ENCODE measurements around the gene UAP1L1.
"Not testable (repeated sequence)": the region's sequence is repeated elsewhere in the genome, so short reads cannot be mapped to it uniquely, and the experiment has no call there.

UAP1L1 gene

GRCh38 chr9:137114220-137114612 lies 36.9 kb downstream of the UAP1L1 start:
- no peak for DNase-seq (ENCODE audit: low read depth, low spot score)

GRCh38 chr9:137114613-137115393 lies 37.5 kb downstream of the UAP1L1 start, which contains the start of gene DPP7:
TSS of gene DPP7 (minus strand) at chr9:137114733. CDS start at chr9:137114713, 20 bp downstream.
- no peak for DNase-seq (ENCODE audit: low read depth, low spot score)

GRCh38 chr9:137115394-137116026 lies 38.2 kb downstream of the UAP1L1 start:
- DNase-seq (ENCODE audit: low read depth, low spot score) = no peak

GRCh38 chr9:137116027-137116507 lies 38.8 kb downstream of the UAP1L1 start:
- no peak for DNase-seq (ENCODE audit: low read depth, low spot score)

DNA sequence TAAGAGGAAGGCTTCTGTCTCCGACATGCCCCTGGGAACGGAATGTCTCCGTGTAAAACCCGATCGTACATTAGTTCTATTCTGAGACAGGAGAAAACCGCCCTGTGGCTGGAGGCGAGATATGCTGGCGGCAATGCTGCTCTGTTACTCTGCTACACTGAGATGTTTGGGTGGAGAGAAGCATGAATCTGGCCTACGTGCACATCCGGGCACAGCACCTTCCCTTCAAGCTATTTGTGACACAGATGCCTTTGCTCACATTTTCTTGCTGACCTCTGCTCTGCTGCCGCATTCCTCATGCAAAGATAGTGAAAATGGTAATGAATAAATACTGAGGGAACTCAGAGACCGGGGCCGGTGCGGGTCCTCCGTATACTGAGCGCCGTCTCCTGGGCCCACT lies 39.4 kb downstream of the UAP1L1 start:
- no peak for DNase-seq (ENCODE audit: low read depth, low spot score)

DNA sequence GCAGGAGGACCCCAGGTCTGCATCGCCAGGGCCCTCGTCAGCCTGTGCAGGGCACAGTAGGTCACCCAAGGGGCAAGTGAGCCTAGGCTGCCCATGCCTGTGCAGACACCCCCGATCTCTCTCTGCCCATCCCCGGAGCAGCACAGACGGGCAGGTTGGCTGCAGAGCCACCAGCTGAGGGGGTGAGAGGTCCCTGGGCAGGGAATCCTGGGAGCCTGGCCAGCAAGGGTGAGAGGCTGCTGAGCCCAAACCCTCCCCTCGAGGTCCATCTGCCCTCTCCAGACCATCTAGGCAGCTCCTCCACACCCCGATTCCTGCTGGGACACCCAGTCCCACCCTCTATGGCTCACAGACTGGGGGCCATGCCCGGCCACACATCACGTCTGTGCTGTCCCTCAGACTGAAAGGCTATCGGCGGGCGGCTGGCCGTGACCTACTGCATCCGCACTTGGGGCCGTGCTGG lies 40.0 kb downstream of the UAP1L1 start:
- DNase-seq (ENCODE audit: low read depth, low spot score) = no peak

GRCh38 chr9:137118092-137118603 lies 40.8 kb downstream of the UAP1L1 start:
- not testable (repeated sequence) for DNase-seq (ENCODE audit: low read depth, low spot score)

GRCh38 chr9:137121927-137122795 lies 44.8 kb downstream of the UAP1L1 start:
- DNase-seq (ENCODE audit: low read depth, low spot score) = not testable (repeated sequence)

- DNase-seq (ENCODE audit: low read depth, low spot score) = not testable (repeated sequence)
Measured at GRCh38 chr9:137122796-137123467, 45.6 kb downstream of the UAP1L1 start.

- no peak for DNase-seq (ENCODE audit: low read depth, low spot score)
Measured at GRCh38 chr9:137123468-137123837, 46.1 kb downstream of the UAP1L1 start.

DNA sequence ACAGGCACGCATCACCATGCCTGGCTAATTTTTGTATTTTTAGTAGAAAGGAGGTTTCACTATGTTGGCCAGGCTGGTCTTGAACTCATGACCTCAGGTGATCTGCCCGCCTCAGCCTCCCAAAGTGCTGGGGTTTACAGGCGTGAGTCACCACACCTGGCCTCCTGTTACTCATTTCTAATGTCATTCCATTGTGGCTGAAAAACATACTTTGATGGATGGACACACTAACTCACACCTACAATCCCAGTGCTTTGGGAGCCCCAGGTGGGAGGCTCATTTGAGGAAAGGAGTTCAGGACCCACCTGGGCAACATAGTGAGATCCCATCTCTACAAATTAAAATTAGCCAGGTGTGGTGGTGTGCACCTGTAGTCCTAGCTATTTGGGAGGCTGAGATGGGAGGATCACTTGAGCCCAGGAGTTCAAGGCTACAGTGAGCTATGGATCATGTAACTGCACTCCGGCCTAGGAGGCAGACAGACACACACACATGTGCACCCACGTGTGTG lies 46.7 kb downstream of the UAP1L1 start:
- DNase-seq (ENCODE audit: low read depth, low spot score) = not testable (repeated sequence)

- DNase-seq (ENCODE audit: low read depth, low spot score) = no peak
Measured at GRCh38 chr9:137126786-137127185, 49.5 kb downstream of the UAP1L1 start.

DNA sequence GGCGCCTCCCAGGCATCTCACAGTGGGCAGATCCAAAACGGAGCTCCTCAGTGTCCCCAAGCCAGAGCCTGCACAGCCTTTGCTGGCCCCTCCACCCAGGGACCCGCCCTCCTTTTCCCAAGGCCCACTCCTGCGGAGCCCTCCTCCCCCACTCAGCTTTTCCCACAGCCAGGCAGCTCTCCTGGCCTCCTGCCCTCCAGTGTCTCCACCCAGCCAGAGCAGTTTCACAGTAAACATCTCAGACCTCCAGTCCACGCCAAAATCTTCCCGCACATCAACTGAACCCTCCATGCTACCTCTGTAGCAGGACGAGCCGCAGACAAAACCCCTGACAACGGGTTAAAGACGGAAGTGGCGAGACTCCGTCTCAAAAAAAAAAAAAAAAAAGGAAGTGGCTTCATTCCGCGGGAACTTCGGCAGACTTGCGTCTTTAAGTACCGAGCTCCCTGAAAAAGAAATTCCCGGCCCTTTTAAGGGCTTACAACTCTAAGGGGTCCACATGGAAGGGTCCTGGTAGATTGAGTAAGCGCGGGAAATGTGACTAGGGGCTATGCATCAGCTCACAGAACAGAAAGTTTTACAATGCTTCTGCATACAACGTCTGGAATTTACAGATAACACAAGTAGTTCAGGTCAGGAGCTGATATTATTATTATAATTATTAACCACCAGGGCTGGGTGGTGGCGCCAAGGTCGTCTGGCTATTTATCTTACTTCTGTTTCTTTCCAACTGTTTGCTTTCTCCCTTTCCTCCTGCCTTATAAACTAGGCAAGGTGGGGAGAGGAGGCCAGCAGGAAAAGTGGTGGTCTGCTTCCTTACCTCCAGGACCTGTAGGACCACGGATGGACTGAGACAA lies 50.2 kb downstream of the UAP1L1 start:
- no peak for DNase-seq (ENCODE audit: low read depth, low spot score)

DNA sequence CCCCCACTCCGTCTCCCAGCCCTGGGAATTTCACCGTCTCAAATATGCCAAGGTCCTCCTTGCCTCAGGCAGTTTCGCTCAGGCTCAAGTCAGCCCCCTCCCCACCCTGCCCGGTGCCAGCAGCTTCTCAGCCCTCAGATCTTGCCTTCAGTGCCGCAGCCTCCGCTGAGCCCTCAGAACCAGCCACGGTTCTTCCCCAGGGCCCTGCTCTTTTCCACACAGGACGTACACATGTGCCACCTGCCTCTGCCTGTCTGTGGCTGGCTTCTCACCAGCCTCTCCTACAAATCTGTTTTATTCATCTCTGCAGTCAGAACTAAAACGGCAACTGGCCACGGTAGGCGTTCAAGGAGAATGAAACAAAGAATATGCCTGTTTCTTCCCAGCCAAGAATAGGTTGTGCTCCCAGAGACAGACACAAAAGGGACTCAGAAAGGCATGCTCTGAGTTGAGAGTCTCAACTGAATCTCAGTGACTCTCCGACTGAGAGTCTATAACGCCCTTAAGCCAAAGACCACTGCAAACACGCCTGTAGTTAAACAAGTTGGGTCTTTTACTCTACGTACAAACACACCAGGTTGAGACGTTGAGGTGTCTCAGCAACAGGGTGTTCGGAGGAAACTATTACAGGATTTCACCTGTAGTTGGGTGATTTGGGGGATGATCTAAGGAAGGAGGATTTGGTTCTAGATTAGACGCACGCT lies 51.0 kb downstream of the UAP1L1 start:
- DNase-seq (ENCODE audit: low read depth, low spot score) = no peak

GRCh38 chr9:137128862-137129455 lies 51.6 kb downstream of the UAP1L1 start:
- DNase-seq (ENCODE audit: low read depth, low spot score) = no peak

DNA sequence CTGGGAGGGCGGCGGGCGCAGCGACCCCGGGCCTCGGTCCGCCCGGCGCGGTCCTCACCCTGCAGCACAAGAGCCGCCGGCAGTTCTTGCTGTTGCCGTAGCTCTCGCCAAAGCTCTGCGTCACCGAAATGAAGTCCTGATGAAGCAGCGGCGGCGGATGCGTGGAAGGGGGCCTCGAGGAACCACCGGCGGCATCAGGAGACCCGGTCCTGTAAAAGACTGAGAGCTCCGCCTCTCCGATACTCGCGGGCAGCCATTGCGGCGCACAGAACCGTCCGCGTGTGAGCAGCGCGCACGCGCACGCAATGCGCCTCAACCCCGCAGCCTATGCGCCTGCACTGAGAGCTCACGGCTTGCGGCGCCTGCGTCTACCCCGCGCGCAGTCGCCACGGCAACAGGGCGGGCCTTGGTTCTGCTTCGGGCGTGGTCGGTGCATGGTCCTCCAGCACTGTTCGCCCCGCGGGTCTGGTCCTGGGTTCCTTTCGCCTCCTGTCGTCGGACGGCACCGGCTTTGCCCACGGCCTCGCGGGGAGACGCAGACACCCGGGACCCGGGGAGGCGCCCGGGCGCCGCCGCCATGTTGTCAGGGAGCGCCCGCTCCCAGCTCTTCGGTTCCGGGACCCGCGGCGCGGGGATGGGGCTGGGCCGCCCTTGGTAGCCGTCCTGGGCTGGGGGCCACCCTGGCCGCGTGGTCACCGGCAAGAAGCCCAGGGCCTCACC lies 52.3 kb downstream of the UAP1L1 start:
- peak; percentile 79 for DNase-seq (ENCODE audit: low read depth, low spot score)

DNA sequence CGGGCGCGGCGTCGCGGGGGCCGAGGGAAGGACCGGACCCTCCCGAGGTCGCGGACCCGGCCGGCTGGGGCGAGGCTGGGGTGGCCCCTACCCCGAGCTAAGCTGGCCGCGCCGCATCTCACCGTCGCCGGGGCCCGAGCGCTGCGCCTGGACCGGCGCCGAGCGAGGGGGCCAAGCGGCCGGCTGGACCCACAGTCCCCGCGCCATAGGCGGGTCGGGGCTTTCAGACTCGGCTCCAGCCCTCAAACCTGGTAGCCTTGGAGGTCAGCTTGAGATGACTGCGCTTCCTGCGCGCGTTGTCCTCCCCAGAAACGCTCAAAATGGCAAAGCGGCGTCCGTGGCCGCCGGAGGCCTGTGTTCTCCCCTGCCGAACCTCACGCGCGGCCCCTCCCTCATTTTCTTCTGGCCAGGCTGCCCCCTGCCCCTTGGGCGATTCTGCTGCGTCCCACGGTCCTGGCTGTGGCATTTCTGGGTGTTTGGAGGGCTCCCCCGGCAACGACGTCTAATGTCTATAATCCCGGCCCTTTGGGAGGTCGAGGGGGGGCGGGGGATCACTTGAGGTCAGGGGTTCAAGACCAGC lies 52.9 kb downstream of the UAP1L1 start:
- no peak for DNase-seq (ENCODE audit: low read depth, low spot score)

Measured in brain pericyte (primary cell).